SK-N-SH (cell line): ENCODE results near the gene DDX42. TPM values are rescaled to one million over a fixed set of nuclear protein-coding genes. Genes with fewer than 3 reads are reported as not detected.

Experiments used
- CTCF ChIA-PET: fragments of 300-600, 350-600 bp; formaldehyde crosslinking; extraction: SDS; loops from one replicate; lab custom pipeline; 2021; lab: Yijun Ruan, JAX
- POLR2A ChIA-PET: fragments of 350-600 bp; sonication (Branson Sonifier 250); formaldehyde crosslinking; extraction: SDS; loops from one replicate; lab custom pipeline; 2020; ENCODE audit warnings: antibody characterized with exemption, inconsistent platforms; lab: Yijun Ruan, JAX
- DNase-seq: peaks from one replicate; pipeline ENCODE4 v3.0.0; 2012
- H2AFZ ChIP-seq: fragments of 200-600 bp; sonication (generic); 2 replicates; pipeline ENCODE4 v1.8.1; 2016; ENCODE audit warnings: antibody characterized with exemption, mild to moderate bottlenecking, low read depth
- H3F3A ChIP-seq: fragments of 200-600 bp; sonication (generic); replicated peaks from 2 replicates; pipeline ENCODE3; 2016; ENCODE audit warnings: antibody characterized with exemption, mild to moderate bottlenecking; ENCODE audit not compliant: insufficient read depth
- H3K27ac ChIP-seq, 2 experiments: fragments of 200-500 bp in 1 of 2; fragments of 200-600 bp in 1 of 2; sonication (Bioruptor generic) in 1 of 2; sonication (generic), shearing (Covaris generic) in 1 of 2; 2 replicates each; pipeline versions ENCODE4 v1.5.1 to v1.6.1; 2014 to 2016; ENCODE audit warnings: low read depth in 2 of 2, inconsistent platforms in 1 of 2, low read length in 1 of 2, mild to moderate bottlenecking in 1 of 2, mixed read lengths in 1 of 2
- H3K27me3 ChIP-seq: fragments of 200-600 bp; sonication (generic), shearing (Covaris generic); 2 replicates; pipeline ENCODE4 v1.6.1; 2016; ENCODE audit warnings: mixed run types; ENCODE audit not compliant: insufficient read depth
- H3K36me3 ChIP-seq, 2 experiments: fragments of 200-500 bp in 1 of 2; fragments of 200-600 bp in 1 of 2; sonication (Bioruptor generic) in 1 of 2; sonication (generic) in 1 of 2; replicated peaks in 1 of 2; 2 replicates each; pipeline versions ENCODE3 to v1.5.1; 2014 to 2016; ENCODE audit warnings: low read length in 1 of 2, mild to moderate bottlenecking in 1 of 2; ENCODE audit not compliant: insufficient read depth in 2 of 2, control insufficient read depth in 1 of 2
- H3K4me1 ChIP-seq, 2 experiments: fragments of 200-500 bp in 1 of 2; fragments of 200-600 bp in 1 of 2; sonication (Bioruptor generic) in 1 of 2; sonication (generic), shearing (Covaris generic) in 1 of 2; 2 replicates each; pipeline versions ENCODE4 v1.5.1 to v1.6.1; 2014 to 2016; ENCODE audit warnings: low read depth in 1 of 2, low read length in 1 of 2, mixed run types in 1 of 2; ENCODE audit not compliant: insufficient read depth in 2 of 2, control insufficient read depth in 1 of 2
- H3K4me2 ChIP-seq: fragments of 200-600 bp; sonication (generic), shearing (Covaris generic); 2 replicates; pipeline ENCODE4 v1.6.1; 2017; ENCODE audit warnings: mixed run types
- H3K4me3 ChIP-seq, 2 experiments: fragments of 200-500 bp in 1 of 2; fragments of 200-600 bp in 1 of 2; sonication (Bioruptor generic) in 1 of 2; sonication (generic), shearing (Covaris generic) in 1 of 2; 2 replicates each; pipeline versions ENCODE4 v1.5.1 to v1.8.1; 2014 to 2016; ENCODE audit warnings: low read depth in 2 of 2, inconsistent platforms in 1 of 2, low read length in 1 of 2, mild to moderate bottlenecking in 1 of 2, mixed read lengths in 1 of 2, moderate library complexity in 1 of 2
- H3K79me2 ChIP-seq: fragments of 200-600 bp; sonication (generic); 2 replicates; pipeline ENCODE4 v1.8.1; 2017; ENCODE audit warnings: mild to moderate bottlenecking; ENCODE audit not compliant: insufficient read depth
- H3K9ac ChIP-seq: fragments of 200-600 bp; sonication (generic); 2 replicates; pipeline ENCODE4 v1.6.1; 2017; ENCODE audit warnings: mixed run types
- H3K9me2 ChIP-seq: fragments of 200-600 bp; sonication (generic); 2 replicates; pipeline ENCODE4 v1.6.1; 2017; ENCODE audit warnings: mixed run types
- H3K9me3 ChIP-seq: fragments of 200-600 bp; sonication (generic); 2 replicates; pipeline ENCODE4 v1.6.1; 2017; ENCODE audit warnings: mixed run types, mild to moderate bottlenecking, moderate library complexity
- H4K20me1 ChIP-seq: fragments of 200-600 bp; sonication (generic); 2 replicates; pipeline ENCODE4 v1.6.1; 2017; ENCODE audit warnings: mild to moderate bottlenecking, mixed run types; ENCODE audit not compliant: insufficient read depth
- EP300 ChIP-seq, 2 experiments: IDR thresholded peaks; 2 replicates each; pipeline versions ENCODE4 v1.4.0 to v1.6.1; 2012; ENCODE audit warnings: borderline replicate concordance in 1 of 2, low read depth in 1 of 2, low read length in 1 of 2
- EZH2phosphoT487 ChIP-seq: fragments of 200-600 bp; sonication (generic); IDR thresholded peaks from 2 replicates; pipeline ENCODE4 v1.6.1; 2017; ENCODE audit warnings: low read depth, mixed run types, mild to moderate bottlenecking, antibody characterized with exemption, moderate library complexity, borderline replicate concordance
- FOSL2 ChIP-seq: IDR thresholded peaks from 2 replicates; pipeline ENCODE4 v1.4.0; 2012; ENCODE audit warnings: low read depth, mild to moderate bottlenecking, moderate library complexity, borderline replicate concordance
- FOXJ3 ChIP-seq: sonication (generic); formaldehyde crosslinking; IDR thresholded peaks from 2 replicates; pipeline ENCODE4 v1.5.1; 2020; ENCODE audit warnings: mild to moderate bottlenecking, missing genetic modification reagents
- FOXM1 ChIP-seq: IDR thresholded peaks from 2 replicates; pipeline ENCODE4 v1.4.0; 2012; ENCODE audit warnings: low read depth, mild to moderate bottlenecking
- GABPA ChIP-seq: IDR thresholded peaks from 2 replicates; pipeline ENCODE4 v1.4.0; 2012; ENCODE audit warnings: low read depth, mild to moderate bottlenecking
- GATA2 ChIP-seq: sonication (generic); formaldehyde crosslinking; IDR thresholded peaks from 2 replicates; pipeline ENCODE4 v1.5.0; 2020; ENCODE audit warnings: mild to moderate bottlenecking, missing genetic modification reagents
- IRF3 ChIP-seq: fragments of 150-350 bp; IDR thresholded peaks from 2 replicates; pipeline ENCODE4 v1.6.1; 2016; ENCODE audit warnings: mild to moderate bottlenecking, low read depth, low read length
- JUND ChIP-seq: IDR thresholded peaks from 2 replicates; pipeline ENCODE4 v1.4.0; 2012
- MAX ChIP-seq: IDR thresholded peaks from 2 replicates; pipeline ENCODE4 v1.4.0; 2012; ENCODE audit warnings: low read depth
- MEF2A ChIP-seq: IDR thresholded peaks from 2 replicates; pipeline ENCODE4 v1.4.0; 2012; ENCODE audit warnings: low read depth, borderline replicate concordance
- MXI1 ChIP-seq: IDR thresholded peaks from 2 replicates; pipeline ENCODE4 v1.6.1; 2012; ENCODE audit warnings: mild to moderate bottlenecking, low read depth, low read length, improper control_type of control experiment
- NFIC ChIP-seq: IDR thresholded peaks from 2 replicates; pipeline ENCODE4 v1.4.0; 2012; ENCODE audit warnings: borderline replicate concordance
- NRF1 ChIP-seq: IDR thresholded peaks from 2 replicates; pipeline ENCODE4 v1.6.1; 2012; ENCODE audit warnings: low read depth, mild to moderate bottlenecking, low read length
- PBX3 ChIP-seq: IDR thresholded peaks from 2 replicates; pipeline ENCODE4; 2012
- POLR2AphosphoS5 ChIP-seq: IDR thresholded peaks from 2 replicates; pipeline ENCODE4 v1.6.1; 2012; ENCODE audit warnings: low read depth, low read length
- RAD21 ChIP-seq: IDR thresholded peaks from 2 replicates; pipeline ENCODE4 v1.6.1; 2012; ENCODE audit warnings: mild to moderate bottlenecking, low read length
- RCOR1 ChIP-seq: fragments of 150-350 bp; IDR thresholded peaks from 2 replicates; pipeline ENCODE4 v1.6.1; 2017; ENCODE audit warnings: antibody characterized with exemption, low read length
- RXRA ChIP-seq: IDR thresholded peaks from 2 replicates; pipeline ENCODE4 v1.4.0; 2012; ENCODE audit warnings: low read depth, mild to moderate bottlenecking, borderline replicate concordance
- SIN3A ChIP-seq: IDR thresholded peaks from 2 replicates; pipeline ENCODE4 v1.6.1; 2012; ENCODE audit warnings: low read depth, mild to moderate bottlenecking, low read length, moderate library complexity, borderline replicate concordance
- SMC3 ChIP-seq: IDR thresholded peaks from 2 replicates; pipeline ENCODE4 v1.6.1; 2012; ENCODE audit warnings: low read depth, low read length, improper control_type of control experiment
- TAF1 ChIP-seq: IDR thresholded peaks from 2 replicates; pipeline ENCODE4 v1.6.1; 2012; ENCODE audit warnings: low read depth, mild to moderate bottlenecking, low read length, moderate library complexity, borderline replicate concordance
- TCF12 ChIP-seq: IDR thresholded peaks from 2 replicates; pipeline ENCODE4 v1.4.0; 2012
- USF1 ChIP-seq: IDR thresholded peaks from 2 replicates; pipeline ENCODE4 v1.4.0; 2012; ENCODE audit warnings: low read depth, borderline replicate concordance
- USF2 ChIP-seq: fragments of 150-350 bp; IDR thresholded peaks from 2 replicates; pipeline ENCODE4 v1.6.1; 2017; ENCODE audit warnings: antibody characterized with exemption, low read length, low read depth, borderline replicate concordance
- YY1 ChIP-seq: IDR thresholded peaks from 2 replicates; pipeline ENCODE4 v1.4.0; 2012; ENCODE audit warnings: low read depth, mild to moderate bottlenecking
- WGBS: methylation state at CpG from one replicate; pipeline ENCODE4 v1.1.6; 2017; ENCODE audit warnings: low lambda C conversion rate; 5-methylcytosine and 5-hydroxymethylcytosine counted together
- polyA plus RNA-seq, 3 experiments: library from polyadenylated mRNA; depleted of rRNA; stranded (reverse); fragments of >200 nt; gene quantifications; 2 replicates each; pipeline ENCODE4 v1.2.3, GENCODE V29; 2012

Gene DDX42
- polyA plus RNA-seq, 1 of the 3 experiments (the other 2 are of a cell fraction): 115 TPM

GRCh38 chr17:63773272-63774140, 464 bp upstream of the DDX42 start, which contains the start of gene CCDC47 (continued):
- TF ChIP-seq USF2 (peak; percentile 77), POLR2AphosphoS5 (peak; percentile 85), MXI1 (peak; percentile 98), EZH2phosphoT487 (no peak), USF1 (peak; percentile 94), TCF12 (0 out of 2 replicates have a peak, but pooled peaks have one; percentile 28), JUND (no peak), NRF1 (peak; percentile 84), GATA2 (no peak), YY1 (peak; percentile 97), FOXM1 (no peak), GABPA (peak; percentile 99), EP300 (IDR thresholded peaks at IDR 0.05; ENCODE audit: borderline replicate concordance in 1 of 2, low read depth in 1 of 2, low read length in 1 of 2) (peak in 1 of 2 experiments; percentile 40; a peak in 2 of 4 replicates), NFIC (no peak; the same call in 1 of the 2 replicates), MEF2A (no peak)

- CTCF ChIA-PET: interaction anchor here (0.6 to 3.7 kb wide), 15 partner anchors 8 to 355 kb away, joined by 3 to 26 read pairs (median 4); partner anchors contain the start of gene ERN1
- Histone ChIP-seq H3K27me3 (no peaks in the 10 kb centered on the region), H4K20me1 (peaks cover 75% of the 10 kb centered on the region), H3K79me2 (peaks cover 91% of the 10 kb centered on the region), H3K4me1 (peaks cover 0 to 9% of the 10 kb centered on the region in 2 experiments; a peak in 2 of 4 replicates), H3K27ac (peak overlapping the region; percentile 100), H3F3A (peaks cover 16% of the 10 kb centered on the region), H3K9ac (peak overlapping the region; percentile 86), H3K4me3 (peak overlapping the region; percentile 82 to 83), H3K36me3 (peaks cover 19 to 41% of the 10 kb centered on the region in 2 experiments), H3K9me3 (no peaks in the 10 kb centered on the region), H2AFZ (no peak overlapping the region), H3K4me2 (peak overlapping the region; percentile 87), H3K9me2 (no peaks in the 10 kb centered on the region)
- DNase-seq: no peak
- 2% methylated on average over 4 of the region's 4 CpGs for WGBS
- POLR2A ChIA-PET: interaction anchor here (1.4 to 2.0 kb wide), 2 partner anchors 33 to 60 kb away, joined by 4 to 15 read pairs; partner anchors contain the start of gene STRADA
- TF ChIP-seq EP300 (IDR thresholded peaks at IDR 0.05; ENCODE audit: borderline replicate concordance in 1 of 2, low read depth in 1 of 2, low read length in 1 of 2) (no peak), TAF1 (no peak), MEF2A (no peak), SMC3 (no peak), FOXM1 (no peak), MAX (no peak), YY1 (no peak), RXRA (no peak), GATA2 (no peak), FOXJ3 (CRISPR knock-in tag) (no peak), SIN3A (no peak), PBX3 (no peak), IRF3 (no peak), RAD21 (no peak), FOSL2 (no peak), RCOR1 (no peak)
Measured at GRCh38 chr17:63774969-63775265, 947 bp downstream of the DDX42 start.
